ENCODE data around the gene TEX55. TPM values are rescaled to one million over a fixed set of nuclear protein-coding genes. Genes with fewer than 3 reads are reported as not detected.
"Not testable (repeated sequence)": the region's sequence is repeated elsewhere in the genome, so short reads cannot be mapped to it uniquely, and the experiment has no call there.

The TEX55 gene
- total RNA-seq, 2 donors from 2014 or later: not detected

DNA sequence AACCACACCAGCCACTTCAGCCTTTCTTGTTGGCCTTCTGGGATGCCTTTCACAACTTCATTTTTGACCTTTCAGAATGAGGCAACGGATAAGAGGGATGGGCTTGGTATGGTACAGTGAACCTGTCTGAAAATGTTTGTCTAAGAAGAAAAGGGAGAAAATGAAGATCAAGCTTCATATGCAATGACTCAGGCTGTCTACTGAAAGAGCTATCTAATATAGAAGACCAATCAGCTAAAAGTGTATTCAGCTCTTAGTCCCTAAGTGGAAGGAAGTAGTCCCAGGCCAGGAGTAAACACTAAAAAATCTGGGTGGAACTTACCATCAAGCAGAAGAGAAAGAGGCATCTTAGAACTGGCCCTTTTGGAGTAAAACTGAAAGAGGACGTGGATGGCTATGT, 15.3 kb downstream of the TEX55 start:
- DNase-seq (ENCODE audit: low spot score) (no peak), ATAC-seq (ENCODE audit: insufficient number of reproducible peaks, low FRiP score, low read depth) (no peak)
- Histone ChIP-seq H3K9me3 (peaks cover 3% of the 10 kb centered on the region), H3K27ac (no peak overlapping the region), H3K4me1 (ENCODE audit: control insufficient read depth in 1 of 2, low read depth in 2 of 2) (no peaks in the 10 kb centered on the region), H3K27me3 (replicated peaks; ENCODE audit: insufficient read depth) (no peaks in the 10 kb centered on the region), H3K36me3 (no peaks in the 10 kb centered on the region), H3K4me3 (no peak overlapping the region)
- TF ChIP-seq, protein P1, sequence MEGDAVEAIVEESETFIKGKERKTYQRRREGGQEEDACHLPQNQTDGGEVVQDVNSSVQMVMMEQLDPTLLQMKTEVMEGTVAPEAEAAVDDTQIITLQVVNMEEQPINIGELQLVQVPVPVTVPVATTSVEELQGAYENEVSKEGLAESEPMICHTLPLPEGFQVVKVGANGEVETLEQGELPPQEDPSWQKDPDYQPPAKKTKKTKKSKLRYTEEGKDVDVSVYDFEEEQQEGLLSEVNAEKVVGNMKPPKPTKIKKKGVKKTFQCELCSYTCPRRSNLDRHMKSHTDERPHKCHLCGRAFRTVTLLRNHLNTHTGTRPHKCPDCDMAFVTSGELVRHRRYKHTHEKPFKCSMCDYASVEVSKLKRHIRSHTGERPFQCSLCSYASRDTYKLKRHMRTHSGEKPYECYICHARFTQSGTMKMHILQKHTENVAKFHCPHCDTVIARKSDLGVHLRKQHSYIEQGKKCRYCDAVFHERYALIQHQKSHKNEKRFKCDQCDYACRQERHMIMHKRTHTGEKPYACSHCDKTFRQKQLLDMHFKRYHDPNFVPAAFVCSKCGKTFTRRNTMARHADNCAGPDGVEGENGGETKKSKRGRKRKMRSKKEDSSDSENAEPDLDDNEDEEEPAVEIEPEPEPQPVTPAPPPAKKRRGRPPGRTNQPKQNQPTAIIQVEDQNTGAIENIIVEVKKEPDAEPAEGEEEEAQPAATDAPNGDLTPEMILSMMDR (IDR thresholded peaks at IDR 0.05): no peak

DNA sequence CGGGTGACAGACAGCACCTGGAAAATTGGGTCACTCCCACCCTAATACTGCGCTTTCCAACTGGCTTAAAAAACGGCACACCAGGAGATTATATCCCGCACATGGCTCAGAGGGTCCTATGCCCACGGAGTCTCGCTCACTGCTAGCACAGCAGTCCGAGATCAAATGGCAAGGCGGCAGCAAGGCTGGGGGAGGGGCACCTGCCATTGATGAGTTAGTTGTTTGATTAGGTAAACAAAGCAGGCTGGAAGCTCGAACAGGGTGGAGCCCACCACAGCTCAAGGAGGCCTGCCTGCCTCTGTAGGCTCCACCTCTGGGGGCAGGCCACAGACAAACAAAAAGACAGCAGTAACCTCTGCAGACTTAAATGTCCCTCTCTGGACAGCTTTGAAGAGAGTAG, 18.8 kb downstream of the TEX55 start:
- not testable (repeated sequence) for DNase-seq (ENCODE audit: low spot score); H3K4me1 ChIP-seq (ENCODE audit: control insufficient read depth in 1 of 2, low read depth in 2 of 2); H3K36me3 ChIP-seq; H3K4me3 ChIP-seq; H3K27me3 ChIP-seq (replicated peaks; ENCODE audit: insufficient read depth); H3K9me3 ChIP-seq; ATAC-seq (ENCODE audit: insufficient number of reproducible peaks, low FRiP score, low read depth); H3K27ac ChIP-seq

DNA sequence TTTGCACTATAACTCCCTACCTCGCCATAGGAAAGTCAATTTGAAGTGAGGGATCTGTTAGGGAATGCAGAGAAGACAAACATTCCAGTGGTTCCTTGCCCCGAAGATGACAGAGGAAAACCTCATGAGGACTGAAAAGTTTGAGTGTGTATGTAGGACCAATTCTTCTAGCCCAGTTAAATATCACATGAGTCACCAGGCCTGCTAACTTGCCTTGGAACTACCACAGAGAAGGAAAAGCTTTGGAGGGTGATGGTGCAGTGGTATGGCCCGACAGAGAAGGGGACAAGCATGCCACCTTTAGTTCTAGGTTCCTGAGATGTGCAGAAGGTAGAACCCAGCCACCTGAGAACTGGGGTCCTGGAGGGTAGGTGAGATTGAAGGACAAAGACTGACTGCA, 24.9 kb downstream of the TEX55 start:
- Histone ChIP-seq H3K9me3 (no peaks in the 10 kb centered on the region), H3K4me3 (no peak overlapping the region), H3K36me3 (no peaks in the 10 kb centered on the region), H3K27me3 (replicated peaks; ENCODE audit: insufficient read depth) (no peaks in the 10 kb centered on the region), H3K27ac (no peak overlapping the region), H3K4me1 (ENCODE audit: control insufficient read depth in 1 of 2, low read depth in 2 of 2) (no peaks in the 10 kb centered on the region)
- TF ChIP-seq, protein P1 (IDR thresholded peaks at IDR 0.05): no peak
- ATAC-seq (ENCODE audit: insufficient number of reproducible peaks, low FRiP score, low read depth) (no peak), DNase-seq (ENCODE audit: low spot score) (no peak)

DNA sequence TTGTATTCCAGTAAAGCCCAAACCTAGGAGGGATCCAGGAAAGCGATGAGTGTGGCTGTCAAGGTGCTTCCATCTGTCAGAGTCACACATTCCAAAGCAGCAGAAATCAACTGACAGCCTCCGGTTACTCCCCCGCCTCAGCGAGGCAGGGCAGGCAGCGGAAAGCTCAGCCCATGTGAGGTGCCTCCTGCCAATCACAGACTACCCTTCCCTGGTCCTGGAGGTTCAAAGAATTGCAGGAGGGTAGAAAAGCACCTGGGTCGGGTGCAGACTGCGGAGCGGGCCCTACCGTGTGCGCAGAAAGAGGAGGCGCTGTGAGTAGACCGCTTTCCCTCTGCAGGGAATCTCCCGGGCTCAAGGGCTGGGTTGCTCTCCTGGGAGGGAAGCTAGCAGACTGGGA, 27.4 kb downstream of the TEX55 start, which contains the start of gene UPK1B:
TSS of gene UPK1B (plus strand) at position 274 of the 400 bp plus-strand sequence. CDS start 13,144 bp downstream, outside the sequence.
- H3K9me3 ChIP-seq: no peaks in the 10 kb centered on the region
- no peaks in the 10 kb centered on the region for H3K4me1 ChIP-seq (ENCODE audit: control insufficient read depth in 1 of 2, low read depth in 2 of 2)
- H3K36me3 ChIP-seq: no peaks in the 10 kb centered on the region
- H3K27me3 ChIP-seq (replicated peaks; ENCODE audit: insufficient read depth): no peaks in the 10 kb centered on the region
- H3K4me3 ChIP-seq: no peak within 1 kb of the TSS
- DNase-seq (ENCODE audit: low spot score) (no peak), ATAC-seq (ENCODE audit: insufficient number of reproducible peaks, low FRiP score, low read depth) (no peak)
- TF ChIP-seq, protein P1 (IDR thresholded peaks at IDR 0.05): no peak
- no peak within 1 kb of the TSS for H3K27ac ChIP-seq

DNA sequence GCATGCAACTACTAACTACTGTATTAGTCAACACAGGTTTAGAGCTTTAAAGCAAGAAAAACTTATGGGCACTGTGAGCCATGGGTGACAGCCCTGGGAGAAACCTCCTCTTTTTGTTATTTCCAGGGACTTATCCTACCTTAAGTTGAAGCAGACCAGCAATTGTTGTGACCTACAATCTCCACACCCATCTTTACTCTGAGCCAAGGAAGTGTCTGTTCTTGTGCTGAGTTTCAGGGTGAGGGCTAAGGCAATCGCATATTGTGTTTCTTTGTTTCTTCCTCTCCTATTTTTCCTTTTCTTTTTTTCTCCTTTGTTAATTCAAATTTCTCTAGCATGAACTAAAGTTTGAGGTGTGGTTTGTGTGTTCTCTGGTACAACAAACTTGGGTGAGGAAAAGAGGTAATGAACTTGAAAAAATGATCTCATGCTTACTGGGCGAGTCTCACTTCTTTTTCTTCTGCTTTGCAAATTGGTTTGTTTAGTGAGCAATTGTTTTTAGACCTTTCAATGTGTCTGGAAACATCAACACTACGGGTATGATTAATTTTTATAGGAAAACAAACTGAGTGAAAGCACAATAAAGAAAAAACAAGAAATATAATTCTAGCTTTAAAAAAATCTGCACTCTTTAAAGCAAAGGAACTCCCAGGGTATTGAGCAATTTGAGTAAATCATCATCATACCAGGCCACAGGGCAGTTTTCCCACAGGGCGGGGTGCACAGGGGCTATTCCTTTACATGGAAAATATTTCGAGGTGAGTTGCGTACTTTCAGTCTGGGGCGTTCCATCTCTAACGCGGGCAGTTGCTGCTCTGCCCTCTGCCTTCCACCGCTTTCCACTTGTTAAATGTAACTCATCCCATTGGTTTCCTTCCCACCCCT, 30.1 kb downstream of the TEX55 start:
- ATAC-seq (ENCODE audit: insufficient number of reproducible peaks, low FRiP score, low read depth) (no peak), DNase-seq (ENCODE audit: low spot score) (no peak)

More for the DNA sequence above, 30.1 kb downstream of the TEX55 start:
- no peaks in the 10 kb centered on the region for H3K36me3 ChIP-seq
- TF ChIP-seq, protein P1 (IDR thresholded peaks at IDR 0.05): no peak
- H3K4me1 ChIP-seq (ENCODE audit: control insufficient read depth in 1 of 2, low read depth in 2 of 2): no peaks in the 10 kb centered on the region
- H3K4me3 ChIP-seq: no peak overlapping the region
- H3K27ac ChIP-seq: no peak overlapping the region
- H3K9me3 ChIP-seq: no peaks in the 10 kb centered on the region
- H3K27me3 ChIP-seq (replicated peaks; ENCODE audit: insufficient read depth): no peaks in the 10 kb centered on the region

Measured in thoracic aorta (tissue), 2 donors.